GM18873 (cell line): ENCODE measurements around the gene LRP1B.

Experiments
- ATAC-seq: cut with Tn5 transposase; IDR thresholded peaks from one replicate; pipeline ENCODE4 v1.9.1; 2021; ENCODE audit warnings: mild to moderate bottlenecking, moderate library complexity, moderate number of reproducible peaks; ENCODE audit not compliant: unreplicated experiment, low FRiP score

Gene LRP1B

DNA sequence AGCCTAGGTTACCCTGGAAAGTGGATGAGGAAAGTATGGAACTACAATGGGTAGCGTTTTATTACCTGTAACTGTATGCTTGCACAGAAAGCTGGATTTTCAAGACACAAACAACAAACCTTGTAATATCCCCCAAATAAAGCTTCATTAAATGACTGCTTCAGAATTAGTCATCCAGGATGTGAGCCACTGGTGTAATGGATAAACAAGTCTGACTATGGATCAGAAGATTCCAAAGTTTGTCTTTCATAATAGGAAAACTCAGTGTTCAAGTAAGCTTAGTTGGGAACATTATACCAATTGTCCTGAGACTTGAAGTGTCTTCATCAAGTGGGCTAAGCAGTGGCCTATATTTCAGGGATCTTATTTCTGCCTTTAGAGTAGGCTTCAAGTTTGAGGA lies 518.8 kb downstream of the LRP1B start:
- no peak for ATAC-seq

- ATAC-seq, result no peak
These were observed 519.6 kb downstream of the LRP1B start for GRCh38 chr2:141611176-141611571.

DNA sequence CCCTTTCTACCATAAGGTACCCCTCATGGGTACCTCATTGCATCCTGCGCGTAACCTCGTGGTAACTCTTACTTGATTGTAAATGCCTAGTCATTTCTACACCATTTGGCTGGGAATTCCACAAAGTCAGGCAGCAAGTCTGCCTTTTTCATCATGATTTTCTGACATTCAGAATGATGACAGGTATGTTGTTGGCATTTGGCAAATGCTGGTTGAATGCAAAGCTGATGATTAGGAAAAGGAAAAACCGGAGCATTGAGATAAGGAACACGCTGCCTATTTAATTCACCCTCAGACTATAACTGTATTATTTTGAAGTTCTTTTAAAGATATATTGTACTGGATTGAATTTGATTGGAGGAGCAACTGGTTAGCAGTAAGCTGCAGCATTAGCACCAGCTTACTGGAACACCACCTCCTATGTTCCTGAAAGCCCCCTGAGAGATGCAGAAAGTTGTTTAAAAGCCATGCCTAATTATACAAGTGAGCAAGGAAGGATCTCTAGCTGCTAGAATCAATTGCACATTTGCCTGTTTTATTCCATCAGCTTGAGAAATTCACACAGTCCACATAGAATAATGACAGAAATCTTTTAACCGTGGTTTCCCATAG lies 520.1 kb downstream of the LRP1B start:
- no peak for ATAC-seq

DNA sequence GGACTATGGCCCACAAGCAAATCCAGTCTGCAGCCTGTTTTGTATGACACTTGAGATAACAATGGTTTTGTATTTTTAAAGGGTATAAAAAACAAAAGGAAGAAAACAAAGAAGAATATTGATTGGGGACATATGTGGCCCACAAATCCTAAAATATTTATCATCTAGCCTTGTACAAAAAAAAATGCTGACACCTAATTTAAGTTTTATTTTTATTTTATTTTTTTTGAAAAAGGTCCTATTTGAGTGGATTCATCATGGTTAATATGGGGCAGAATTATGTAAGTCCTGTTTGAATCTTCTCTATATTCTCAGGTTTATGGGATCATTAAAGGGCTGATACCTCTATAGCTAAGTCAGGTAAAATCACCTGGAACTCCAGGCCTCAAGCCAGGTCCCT lies 525.7 kb downstream of the LRP1B start:
- ATAC-seq, result no peak

- ATAC-seq, result no peak
These were observed 529.2 kb downstream of the LRP1B start for GRCh38 chr2:141601511-141602152.

DNA sequence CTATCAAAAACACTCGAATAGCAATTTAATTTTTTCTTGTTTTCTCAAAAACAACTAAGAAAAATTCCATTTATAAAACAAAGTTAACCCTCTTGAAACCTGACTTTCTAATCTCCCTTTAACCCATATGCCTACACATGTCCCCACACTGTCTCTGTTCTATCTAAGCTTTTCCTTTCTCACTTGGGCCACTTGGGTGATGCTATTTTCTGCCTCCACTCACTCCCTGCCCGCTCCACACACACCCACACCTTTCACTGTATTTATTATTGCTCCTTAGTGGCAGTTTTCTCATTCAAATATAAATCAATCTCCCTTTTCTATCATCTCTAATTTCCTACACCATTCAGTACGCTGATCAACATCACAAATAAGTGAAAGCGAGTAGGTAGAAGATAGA lies 531.1 kb downstream of the LRP1B start:
- no peak for ATAC-seq

DNA sequence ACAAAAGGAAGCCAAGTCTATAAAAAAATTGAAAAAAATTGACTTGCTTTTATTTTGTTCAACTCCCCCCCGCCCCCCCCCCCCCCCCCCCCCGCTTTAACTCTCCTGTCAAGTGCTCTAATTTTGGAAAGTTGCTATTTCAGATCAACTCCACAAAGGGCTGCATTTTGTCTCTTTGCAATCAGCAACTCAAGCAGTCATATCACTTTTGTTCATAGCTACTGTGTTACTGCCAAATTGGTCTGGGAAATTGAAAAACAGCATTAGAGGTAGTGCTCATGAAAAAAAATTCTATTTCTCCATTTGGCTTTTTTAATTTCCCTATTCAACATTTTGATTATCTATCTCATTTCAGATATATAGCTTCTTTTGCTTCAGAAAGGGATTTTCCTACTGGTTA lies 531.8 kb downstream of the LRP1B start:
- no peak for ATAC-seq

DNA sequence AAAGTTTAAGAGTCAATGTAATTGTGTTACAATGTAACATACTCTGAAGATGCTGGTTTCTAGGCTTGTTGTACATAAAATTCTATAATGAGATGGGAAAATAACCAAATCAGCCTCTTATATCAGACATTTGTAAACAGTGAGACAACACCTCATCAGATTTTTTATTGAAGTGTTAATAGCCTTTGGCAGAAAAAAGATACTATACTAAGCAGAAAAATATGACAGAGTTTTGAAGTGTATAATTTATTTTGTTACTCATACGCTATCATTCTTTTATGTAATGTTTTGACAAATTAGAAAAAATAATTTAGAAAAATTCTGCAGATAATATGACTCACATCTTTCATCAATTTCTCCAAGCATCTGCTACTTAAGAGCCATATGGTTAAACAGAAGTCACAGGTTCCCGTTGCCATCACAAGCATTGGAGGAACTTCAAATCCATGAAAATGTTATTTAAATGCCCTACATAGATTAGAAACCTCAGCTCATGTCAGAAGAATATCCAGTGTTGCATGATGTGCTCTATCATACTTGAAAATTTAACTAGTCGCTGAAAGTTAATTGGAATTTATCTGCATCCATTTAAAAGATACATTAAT lies 535.4 kb downstream of the LRP1B start:
- no peak for ATAC-seq

DNA sequence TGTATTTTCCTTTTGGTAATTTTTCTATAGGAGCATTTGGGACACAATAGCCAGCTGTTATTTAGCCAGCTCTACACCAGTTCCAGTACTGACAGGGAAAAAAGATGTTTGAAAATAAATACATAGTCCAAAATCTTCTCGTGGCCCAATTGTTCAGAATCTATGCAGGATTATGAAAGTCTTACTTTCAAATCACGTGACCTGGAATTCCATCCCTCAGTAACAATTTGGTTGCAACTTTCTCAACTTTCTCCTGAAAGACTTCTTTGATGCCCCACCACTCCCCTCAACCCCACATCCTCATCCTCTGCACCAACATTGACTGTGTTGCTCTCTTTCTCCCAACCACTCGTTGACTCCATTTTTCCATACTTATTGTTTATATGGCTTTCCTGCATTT lies 539.0 kb downstream of the LRP1B start:
- ATAC-seq, result no peak

DNA sequence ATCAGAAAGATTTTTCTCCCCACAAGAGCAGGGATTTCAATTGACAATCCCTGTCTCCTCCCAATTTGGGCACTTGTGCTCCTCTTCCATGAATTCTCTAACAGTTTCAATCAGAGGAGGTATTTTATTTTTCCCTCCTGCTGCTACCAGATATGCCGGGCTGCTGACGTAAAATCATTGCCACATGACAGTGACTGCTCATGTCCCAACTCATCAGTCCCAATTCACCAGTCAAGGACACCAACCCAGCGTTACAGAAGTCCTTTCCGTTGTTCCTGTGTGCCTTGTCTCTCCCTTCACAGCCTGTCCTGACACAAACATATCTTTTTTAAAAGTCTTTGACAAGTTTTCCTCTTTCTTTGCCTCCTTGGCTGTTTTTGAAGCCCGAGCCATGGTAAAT lies 540.2 kb downstream of the LRP1B start:
- ATAC-seq, result no peak

GRCh38 chr2:141589314-141589713 lies 541.5 kb downstream of the LRP1B start:
- ATAC-seq, result no peak

- ATAC-seq, result no peak
These were observed 543.8 kb downstream of the LRP1B start for GRCh38 chr2:141586985-141587384.

GRCh38 chr2:141582213-141582612 lies 548.6 kb downstream of the LRP1B start:
- ATAC-seq, result no peak

DNA sequence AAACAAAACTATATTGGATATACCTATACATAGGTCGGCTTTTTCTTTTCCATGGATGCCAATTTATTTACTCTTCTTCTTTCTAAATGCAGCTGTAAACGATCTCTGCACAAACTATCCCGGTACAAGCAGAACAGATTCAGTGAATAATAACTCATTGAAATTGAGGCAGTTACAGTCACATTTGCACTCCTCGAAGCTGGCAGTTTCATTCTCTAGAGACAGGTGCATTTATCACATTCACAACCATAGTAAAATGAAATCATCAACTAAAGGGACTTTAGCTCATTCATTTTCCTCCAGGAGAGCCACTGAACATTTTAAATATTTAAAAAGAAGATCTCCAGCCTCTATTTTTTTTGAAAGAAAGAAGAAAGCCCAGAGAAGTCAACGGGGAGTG lies 551.7 kb downstream of the LRP1B start:
- no peak for ATAC-seq

GRCh38 chr2:141570474-141571131 lies 560.2 kb downstream of the LRP1B start:
- ATAC-seq, result no peak

- no peak for ATAC-seq
These were observed 560.9 kb downstream of the LRP1B start for GRCh38 chr2:141569941-141570340.

GRCh38 chr2:141565597-141565996 lies 565.2 kb downstream of the LRP1B start:
- no peak for ATAC-seq

DNA sequence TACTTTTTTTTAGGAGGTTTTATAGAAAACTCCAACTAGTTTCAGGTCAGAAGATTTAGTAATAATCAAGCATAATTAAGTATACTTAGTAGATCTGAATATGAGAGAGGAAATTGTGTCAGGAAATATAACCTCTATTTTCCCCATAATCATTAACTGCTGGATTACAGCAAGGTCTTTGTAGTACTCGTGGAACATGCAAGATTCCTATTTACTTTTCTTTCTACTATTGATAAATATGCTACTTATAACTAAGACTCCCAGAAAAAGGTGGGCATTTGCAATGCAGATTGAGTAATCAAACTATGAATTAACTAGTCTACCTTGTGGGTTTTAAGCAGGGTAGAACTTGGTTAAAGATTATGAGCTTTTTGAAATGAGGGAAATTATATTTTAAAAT lies 570.1 kb downstream of the LRP1B start:
- ATAC-seq, result no peak

- no peak for ATAC-seq
These were observed 573.3 kb downstream of the LRP1B start for GRCh38 chr2:141557329-141558095.

GRCh38 chr2:141555876-141556470 lies 574.8 kb downstream of the LRP1B start:
- ATAC-seq, result no peak

- no peak for ATAC-seq
These were observed 576.0 kb downstream of the LRP1B start for GRCh38 chr2:141554810-141555209.
